ENCODE measurements around the gene PPP6C.

DNA sequence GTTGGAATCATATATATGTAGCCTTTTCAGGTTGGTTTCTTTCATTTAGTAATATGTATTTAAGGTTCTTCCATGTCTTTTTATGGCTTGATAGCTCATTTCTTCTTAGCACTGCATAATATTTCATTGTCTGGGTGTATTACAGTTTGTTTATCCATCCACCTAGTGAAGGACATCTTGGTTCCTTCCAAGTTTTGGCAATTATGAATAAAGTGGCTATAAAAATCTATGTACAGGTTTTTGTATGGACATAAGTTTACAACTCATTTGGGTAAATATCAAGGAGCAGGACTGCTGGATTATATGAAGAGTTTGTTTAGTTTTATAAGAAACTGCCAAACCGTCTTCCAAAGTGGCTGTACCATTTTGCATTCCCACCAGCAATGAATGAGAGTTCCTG, 11.7 kb downstream of the PPP6C start:
- TF ChIP-seq, protein P1, sequence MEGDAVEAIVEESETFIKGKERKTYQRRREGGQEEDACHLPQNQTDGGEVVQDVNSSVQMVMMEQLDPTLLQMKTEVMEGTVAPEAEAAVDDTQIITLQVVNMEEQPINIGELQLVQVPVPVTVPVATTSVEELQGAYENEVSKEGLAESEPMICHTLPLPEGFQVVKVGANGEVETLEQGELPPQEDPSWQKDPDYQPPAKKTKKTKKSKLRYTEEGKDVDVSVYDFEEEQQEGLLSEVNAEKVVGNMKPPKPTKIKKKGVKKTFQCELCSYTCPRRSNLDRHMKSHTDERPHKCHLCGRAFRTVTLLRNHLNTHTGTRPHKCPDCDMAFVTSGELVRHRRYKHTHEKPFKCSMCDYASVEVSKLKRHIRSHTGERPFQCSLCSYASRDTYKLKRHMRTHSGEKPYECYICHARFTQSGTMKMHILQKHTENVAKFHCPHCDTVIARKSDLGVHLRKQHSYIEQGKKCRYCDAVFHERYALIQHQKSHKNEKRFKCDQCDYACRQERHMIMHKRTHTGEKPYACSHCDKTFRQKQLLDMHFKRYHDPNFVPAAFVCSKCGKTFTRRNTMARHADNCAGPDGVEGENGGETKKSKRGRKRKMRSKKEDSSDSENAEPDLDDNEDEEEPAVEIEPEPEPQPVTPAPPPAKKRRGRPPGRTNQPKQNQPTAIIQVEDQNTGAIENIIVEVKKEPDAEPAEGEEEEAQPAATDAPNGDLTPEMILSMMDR (IDR thresholded peaks at IDR 0.05) = no peak
- TF ChIP-seq POLR2A (IDR thresholded peaks at IDR 0.05) = no peak

All from esophagus squamous epithelium (tissue), 4 donors.